GM23338 (cell line): Measurements from ENCODE around the gene PDXK. TPM values are rescaled to one million over a fixed set of nuclear protein-coding genes. Genes with fewer than 3 reads are reported as not detected.

Source experiments
- ATAC-seq: fragments of 200-7000 bp; cut with Tn5 transposase; 3 replicates; pipeline ENCODE4 v1.9.1; 2020
- DNase-seq: peaks from one replicate; pipeline ENCODE4 v3.0.0-alpha.2; 2015; ENCODE audit warnings: low spot score
- H2AFZ ChIP-seq: fragments of 200-600 bp; sonication (generic); 2 replicates; pipeline ENCODE4 v1.8.0; 2016; ENCODE audit warnings: antibody characterized with exemption, mild to moderate bottlenecking, moderate library complexity
- H3F3A ChIP-seq: fragments of 200-600 bp; sonication (generic); replicated peaks from 2 replicates; pipeline ENCODE4 v1.8.0; 2017; ENCODE audit warnings: antibody characterized with exemption, mixed run types, low read depth
- H3K27ac ChIP-seq: fragments of 200-600 bp; sonication (generic); 2 replicates; pipeline ENCODE4 v1.6.1; 2016; ENCODE audit warnings: low read depth
- H3K27me3 ChIP-seq: fragments of 200-600 bp; sonication (generic); 2 replicates; pipeline ENCODE4 v1.8.0; 2016; ENCODE audit warnings: mild to moderate bottlenecking, mixed run types, moderate library complexity; ENCODE audit not compliant: insufficient read depth
- H3K36me3 ChIP-seq: fragments of 200-600 bp; sonication (generic); 2 replicates; pipeline ENCODE4 v1.8.0; 2016; ENCODE audit warnings: mild to moderate bottlenecking; ENCODE audit not compliant: insufficient read depth
- H3K4me1 ChIP-seq: fragments of 200-600 bp; sonication (generic); 2 replicates; pipeline ENCODE4 v1.8.0; 2016; ENCODE audit warnings: mild to moderate bottlenecking, moderate library complexity; ENCODE audit not compliant: insufficient read depth
- H3K4me2 ChIP-seq: fragments of 200-600 bp; sonication (generic); 2 replicates; pipeline ENCODE4 v1.7.1; 2017; ENCODE audit warnings: mixed run types
- H3K4me3 ChIP-seq: fragments of 200-600 bp; sonication (generic); 2 replicates; pipeline ENCODE4 v1.6.1; 2016; ENCODE audit warnings: mixed run types
- H3K79me2 ChIP-seq: fragments of 200-600 bp; sonication (generic); replicated peaks from 2 replicates; pipeline ENCODE4 v1.8.0; 2017; ENCODE audit warnings: mild to moderate bottlenecking; ENCODE audit not compliant: insufficient read depth
- H3K9me2 ChIP-seq: fragments of 200-600 bp; sonication (generic); 2 replicates; pipeline ENCODE4 v1.8.0; 2017; ENCODE audit not compliant: insufficient read depth
- H4K20me1 ChIP-seq: fragments of 200-600 bp; sonication (generic); replicated peaks from 2 replicates; pipeline ENCODE4 v1.8.0; 2017; ENCODE audit warnings: mild to moderate bottlenecking; ENCODE audit not compliant: insufficient read depth
- H3K27ac Mint-ChIP-seq: 2 replicates; pipeline ENCODE4 v1.8.0; 2020; ENCODE audit warnings: inconsistent platforms, mild to moderate bottlenecking, moderate library complexity, mixed read lengths
- H3K27me3 Mint-ChIP-seq: 3 replicates; pipeline ENCODE4 v1.8.0; 2022; ENCODE audit warnings: low read depth, mild to moderate bottlenecking, moderate library complexity, mixed read lengths, inconsistent platforms; ENCODE audit not compliant: insufficient read depth, poor library complexity
- H3K36me3 Mint-ChIP-seq: 3 replicates; pipeline ENCODE4 v1.8.0; 2021; ENCODE audit warnings: low read depth, mild to moderate bottlenecking, inconsistent platforms, moderate library complexity, mixed read lengths
- H3K4me1 Mint-ChIP-seq: 3 replicates; pipeline ENCODE4 v1.8.0; 2020; ENCODE audit warnings: mild to moderate bottlenecking, inconsistent platforms, mixed read lengths
- H3K4me3 Mint-ChIP-seq: 3 replicates; pipeline ENCODE4 v1.8.0; 2021; ENCODE audit warnings: moderate library complexity, mild to moderate bottlenecking, inconsistent platforms, mixed read lengths
- H3K9me3 Mint-ChIP-seq: 3 replicates; pipeline ENCODE4 v1.8.0; 2020; ENCODE audit warnings: moderate library complexity, mild to moderate bottlenecking, inconsistent platforms, mixed read lengths
- CTCF ChIP-seq, 2 experiments: fragments of 200-600 bp in 1 of 2; sonication (generic) in 1 of 2; conservative IDR thresholded peaks; 2 replicates each; pipeline versions ENCODE4 v1.5.1 to v1.6.1; 2016 to 2017; ENCODE audit warnings: antibody characterized with exemption in 2 of 2, low read depth in 2 of 2, mild to moderate bottlenecking in 2 of 2, moderate library complexity in 1 of 2
- ETS1 ChIP-seq: IDR thresholded peaks from 2 replicates; pipeline ENCODE4 v1.6.1; 2016; ENCODE audit warnings: antibody characterized with exemption
- EZH2 ChIP-seq: fragments of 200-600 bp; sonication (generic); IDR thresholded peaks from one replicate; pipeline ENCODE4 v1.8.0; 2017; ENCODE audit warnings: antibody characterized with exemption, mild to moderate bottlenecking, low read depth; ENCODE audit not compliant: unreplicated experiment
- JUNB ChIP-seq: IDR thresholded peaks from one replicate; pipeline ENCODE4 v1.6.1; 2016; ENCODE audit warnings: antibody characterized with exemption; ENCODE audit not compliant: unreplicated experiment
- NANOG ChIP-seq: IDR thresholded peaks from 2 replicates; pipeline ENCODE4 v1.6.1; 2016; ENCODE audit warnings: antibody characterized with exemption, borderline replicate concordance
- POLR2AphosphoS5 ChIP-seq: IDR thresholded peaks from 2 replicates; pipeline ENCODE4 v1.6.1; 2016; ENCODE audit warnings: antibody characterized with exemption, low read depth
- STAT1 ChIP-seq: IDR thresholded peaks from one replicate; pipeline ENCODE4 v1.6.1; 2016; ENCODE audit warnings: antibody characterized with exemption; ENCODE audit not compliant: unreplicated experiment
- ZNF114 ChIP-seq: fragments of 250-450 bp; sonication (Bioruptor Pico); IDR thresholded peaks from 2 replicates; pipeline ENCODE4 v1.5.0; 2020; ENCODE audit warnings: mild to moderate bottlenecking, moderate library complexity
- ZNF331 ChIP-seq: fragments of 250-450 bp; sonication (Bioruptor Pico); IDR thresholded peaks from 2 replicates; pipeline ENCODE4 v1.5.0; 2020; ENCODE audit warnings: low read depth, mild to moderate bottlenecking, moderate library complexity
- ZNF462 ChIP-seq: fragments of 250-450 bp; sonication (Bioruptor Pico); IDR thresholded peaks from 2 replicates; pipeline ENCODE4 v1.5.0; 2020; ENCODE audit warnings: mild to moderate bottlenecking, moderate library complexity
- polyA plus RNA-seq: library from polyadenylated mRNA; unstranded; fragments of >200 nt; fragmentation: Nextera tagmentation; extraction: Ambion mirVana; gene quantifications from 2 replicates; pipeline ENCODE4 v1.2.1, GENCODE V29; 2016
- total RNA-seq: library from RNA; depleted of rRNA; stranded (reverse); fragments of >200 nt; shearing (Covaris generic); gene quantifications from 2 replicates; pipeline ENCODE4 v1.2.3, GENCODE V29; 2014

The PDXK gene
- total and polyA plus RNA-seq, 2 experiments from 2014 or later: 53.2 to 66.3 TPM

- peak; percentile 35; the same call in 1 of the 2 replicates for TF ChIP-seq NANOG
- 0 out of 2 replicates have a peak, but pooled peaks have one; percentile 29 for TF ChIP-seq ETS1
- no peak for TF ChIP-seq CTCF (conservative IDR thresholded peaks at IDR 0.05; ENCODE audit: low read depth in 2 of 2)
- Histone ChIP-seq H3K9me2 (no peaks in the 10 kb centered on the region), H3K36me3 (peaks cover 5% of the 10 kb centered on the region), H3K4me2 (peak overlapping the region; percentile 42), H3K4me1 (peaks cover 31% of the 10 kb centered on the region), H3K27ac (no peak overlapping the region), H3K4me3 (peak overlapping the region; percentile 7; the same call in 1 of the 2 replicates), H2AFZ (no peak overlapping the region), H4K20me1 (no peaks in the 10 kb centered on the region), H3K27me3 (no peaks in the 10 kb centered on the region), H3F3A (peaks cover 6% of the 10 kb centered on the region; the same call in 1 of the 2 replicates), H3K79me2 (peaks cover 16% of the 10 kb centered on the region)
- Mint-ChIP-seq H3K9me3 (no peaks in the 10 kb centered on the region; the same call in 2 of the 3 replicates), H3K27ac (peak overlapping the region; percentile 78; the same call in 1 of the 2 replicates), H3K4me3 (peak overlapping the region; percentile 46; the same call in 2 of the 3 replicates), H3K36me3 (peaks cover 27% of the 10 kb centered on the region), H3K27me3 (peaks cover 19% of the 10 kb centered on the region), H3K4me1 (peaks cover 57% of the 10 kb centered on the region)
- DNase-seq: peak; percentile 72
- no peak for ATAC-seq
These were observed 53.5 kb downstream of the PDXK start for GRCh38 chr21:43772425-43772821.

GRCh38 chr21:43774163-43774562 lies 55.2 kb downstream of the PDXK start:
- H3K36me3 ChIP-seq: peaks cover 5% of the 10 kb centered on the region
- peaks cover 25% of the 10 kb centered on the region for H3K4me1 ChIP-seq
- no peak for TF ChIP-seq JUNB
- no peak for TF ChIP-seq ZNF462 (CRISPR knock-in tag)
- TF ChIP-seq STAT1: no peak
- no peak for TF ChIP-seq ZNF331 (CRISPR knock-in tag)
- no peak for TF ChIP-seq POLR2AphosphoS5
- TF ChIP-seq NANOG: no peak
- no peak for TF ChIP-seq EZH2
- no peak for TF ChIP-seq ZNF114 (CRISPR knock-in tag)

More at GRCh38 chr21:43774163-43774562, 55.2 kb downstream of the PDXK start:
- Mint-ChIP-seq H3K27me3 (peaks cover 24% of the 10 kb centered on the region), H3K4me3 (peak overlapping the region; percentile 1; the same call in 1 of the 3 replicates), H3K9me3 (no peaks in the 10 kb centered on the region; the same call in 2 of the 3 replicates), H3K4me1 (peaks cover 51% of the 10 kb centered on the region), H3K36me3 (peaks cover 27% of the 10 kb centered on the region), H3K27ac (no peak overlapping the region)
- H4K20me1 ChIP-seq: no peaks in the 10 kb centered on the region
- no peak overlapping the region for H3K4me3 ChIP-seq
- no peak for ATAC-seq
- no peaks in the 10 kb centered on the region for H3K9me2 ChIP-seq
- H3F3A ChIP-seq: peaks cover 11% of the 10 kb centered on the region; the same call in 1 of the 2 replicates
- no peak overlapping the region for H3K27ac ChIP-seq
- no peak overlapping the region for H3K4me2 ChIP-seq
- peaks cover 16% of the 10 kb centered on the region for H3K79me2 ChIP-seq
- H2AFZ ChIP-seq: no peak overlapping the region
- DNase-seq: no peak
- H3K27me3 ChIP-seq: no peaks in the 10 kb centered on the region
